OCI-LY3 (cell line): ENCODE data around the gene NOXA1.

Experiments
- CTCF ChIP-seq: fragments of 200-600, 300-600 bp; sonication (generic); IDR thresholded peaks from 2 replicates; pipeline ENCODE4 v1.5.1; 2014; ENCODE audit warnings: antibody characterized with exemption, low read length, low read depth
- EZH2phosphoT487 ChIP-seq: fragments of 200-600 bp; shearing (Covaris generic); IDR thresholded peaks from 2 replicates; pipeline ENCODE4 v1.6.1; 2018; ENCODE audit warnings: antibody characterized with exemption, mixed run types, low read depth

GRCh38 chr9:137474271-137474670, 51.1 kb downstream of the NOXA1 start:
- TF ChIP-seq EZH2phosphoT487, result no peak
- no peak for TF ChIP-seq CTCF
